ENCODE measurements around the gene CATSPER4. TPM values are rescaled to one million over a fixed set of nuclear protein-coding genes. Genes with fewer than 3 reads are reported as not detected.

The CATSPER4 gene
- total RNA-seq, 6 donors from 2014 or later, result not detected

GRCh38 chr1:26234644-26235370 lies 44.4 kb downstream of the CATSPER4 start:
- Histone ChIP-seq H3K9me3 (no peaks in the 10 kb centered on the region), H3K27ac (peak overlapping the region; percentile 79 to 95 (median 90)), H3K4me3 (peak overlapping the region; percentile 66 to 84 (median 74)), H3K27me3 (no peaks in the 10 kb centered on the region), H3K36me3 (no peaks in the 10 kb centered on the region), H3K4me1 (peaks cover 4 to 9% (median 6%) of the 10 kb centered on the region in 4 donors)
- WGBS, 2 donors, result 3 to 7% methylated on average over 30 of the region's 30 CpGs
- no peak for TF ChIP-seq EP300 (IDR thresholded peaks at IDR 0.05)
- TF ChIP-seq POLR2A (IDR thresholded peaks at IDR 0.05), result no peak
- TF ChIP-seq POLR2AphosphoS5 (IDR thresholded peaks at IDR 0.05), result no peak
- no peak for TF ChIP-seq CTCF (IDR thresholded peaks at IDR 0.05)
- ATAC-seq (ENCODE audit: low FRiP score in 2 of 2) (no peak), DNase-seq (peak in 1 of 2 donors; percentile 25)

DNA sequence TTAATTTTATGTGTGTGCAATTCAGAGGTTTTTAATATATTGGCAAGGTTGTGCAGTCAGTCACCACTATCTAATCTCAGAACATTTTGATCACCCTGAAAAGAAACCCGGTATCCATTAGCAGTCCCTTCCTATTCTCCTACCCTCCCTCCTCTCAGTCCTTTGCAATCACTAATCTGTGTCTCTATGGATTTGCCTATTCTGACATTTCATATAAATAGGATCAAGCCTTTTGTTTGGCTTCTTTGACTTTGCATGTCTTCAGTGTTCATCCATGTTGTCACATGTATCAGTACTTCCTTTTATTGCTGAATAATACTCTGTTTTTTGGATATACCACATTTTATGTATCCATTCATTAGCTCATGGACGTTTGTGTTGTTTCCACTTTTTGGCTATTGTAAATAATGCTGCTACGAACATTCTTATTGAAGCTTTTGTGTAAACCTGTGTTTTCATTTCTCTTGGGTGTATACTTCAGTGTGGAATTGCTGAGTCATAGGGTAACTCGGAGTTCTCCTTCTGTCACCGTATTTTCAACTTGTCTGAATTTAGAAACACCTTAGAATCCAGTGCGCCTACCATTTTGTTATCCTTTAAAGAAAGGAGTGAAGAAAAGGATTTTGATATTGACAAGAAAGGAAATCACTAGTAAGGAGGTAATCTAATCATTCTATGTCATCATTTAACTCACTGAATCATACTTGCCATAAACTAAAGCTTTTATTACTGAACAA lies 47.0 kb downstream of the CATSPER4 start:
- no peak for ATAC-seq (ENCODE audit: low FRiP score in 2 of 2)
- peaks cover 4 to 9% (median 6%) of the 10 kb centered on the region in 4 donors for H3K4me1 ChIP-seq
- no peak overlapping the region for H3K4me3 ChIP-seq
- no peaks in the 10 kb centered on the region for H3K9me3 ChIP-seq
- H3K27me3 ChIP-seq, result no peaks in the 10 kb centered on the region
- no peak overlapping the region for H3K27ac ChIP-seq
- TF ChIP-seq POLR2AphosphoS5 (IDR thresholded peaks at IDR 0.05), result no peak
- TF ChIP-seq EP300 (IDR thresholded peaks at IDR 0.05), result no peak
- TF ChIP-seq CTCF (IDR thresholded peaks at IDR 0.05), result no peak
- TF ChIP-seq POLR2A (IDR thresholded peaks at IDR 0.05), result no peak
- DNase-seq, result no peak
- WGBS, 2 donors, result 63 to 65% methylated on average over 6 of the region's 6 CpGs
- H3K36me3 ChIP-seq, result no peaks in the 10 kb centered on the region

GRCh38 chr1:26239936-26240335 lies 49.5 kb downstream of the CATSPER4 start:
- 93 to 96% methylated on average over 4 of the region's 4 CpGs for WGBS, 2 donors
- TF ChIP-seq EP300 (IDR thresholded peaks at IDR 0.05), result no peak
- no peak for TF ChIP-seq POLR2AphosphoS5 (IDR thresholded peaks at IDR 0.05)
- no peak for TF ChIP-seq POLR2A (IDR thresholded peaks at IDR 0.05)
- TF ChIP-seq CTCF (IDR thresholded peaks at IDR 0.05), result no peak

More at GRCh38 chr1:26239936-26240335, 49.5 kb downstream of the CATSPER4 start:
- Histone ChIP-seq H3K4me3 (no peak overlapping the region), H3K27me3 (no peaks in the 10 kb centered on the region), H3K4me1 (peaks cover 0 to 7% (median 4%) of the 10 kb centered on the region in 4 donors), H3K27ac (no peak overlapping the region), H3K9me3 (no peaks in the 10 kb centered on the region), H3K36me3 (peaks cover 0 to 10% (median 5%) of the 10 kb centered on the region in 4 donors)
- no peak for ATAC-seq (ENCODE audit: low FRiP score in 2 of 2)
- no peak for DNase-seq

Other genes with a start within 250 kb of the CATSPER4 start
- gene PAFAH2, start 192.5 kb upstream of the CATSPER4 start, total RNA-seq, result 10 to 100 TPM; 12.6 to 20.1 (median 15.1) TPM
- gene EXTL1, start 168.8 kb upstream of the CATSPER4 start, total RNA-seq, result under 1 TPM in 3 of 6 donors, not detected in 3; under 0.01 to 0.24 (median 0.20) TPM
- under 1 TPM in 3 of 6 donors, not detected in 3; 0.09 to 0.27 (median 0.15) TPM for gene SLC30A2, start 144.5 kb upstream of the CATSPER4 start, total RNA-seq
- gene TRIM63, start 123.0 kb upstream of the CATSPER4 start, total RNA-seq, result under 1 TPM in 3 of 6 donors, not detected in 3; 0.26 to 0.61 (median 0.34) TPM
- gene PDIK1L, start 78.8 kb upstream of the CATSPER4 start, total RNA-seq, result 10 to 100 TPM in 2 of 6 donors, 1 to 10 TPM in 4; 1.7 to 12.0 (median 8.8) TPM
- gene FAM110D, start 31.5 kb upstream of the CATSPER4 start, total RNA-seq, result 1 to 10 TPM; 1.0 to 6.7 (median 4.7) TPM
- gene C1orf232, start 21.6 kb upstream of the CATSPER4 start, total RNA-seq, result not detected
- 10 to 100 TPM in 5 of 6 donors, 1 to 10 TPM in 1; 9.8 to 46.5 (median 29.2) TPM for gene ZNF593, start 20.7 kb upstream of the CATSPER4 start, total RNA-seq
- gene ZNF593OS, start 18.8 kb upstream of the CATSPER4 start, total RNA-seq, result not detected
- gene CNKSR1, start 13.1 kb upstream of the CATSPER4 start, total RNA-seq, result 10 to 100 TPM; 20.4 to 98.5 (median 43.1) TPM
- 10 to 100 TPM; 10.1 to 16.8 (median 10.7) TPM for gene CEP85, start 43.6 kb downstream of the CATSPER4 start, total RNA-seq
- 100 to 1,000 TPM in 4 of 6 donors, 10 to 100 TPM in 2; 39.1 to 271 (median 156) TPM for gene SH3BGRL3, start 89.5 kb downstream of the CATSPER4 start, total RNA-seq
- gene UBXN11, start 116.0 kb downstream of the CATSPER4 start, total RNA-seq, result 100 to 1,000 TPM in 2 of 6 donors, 10 to 100 TPM in 4; 25.7 to 194 (median 62.5) TPM
- gene CD52, start 127.4 kb downstream of the CATSPER4 start, total RNA-seq, result 100 to 1,000 TPM in 5 of 6 donors, 10 to 100 TPM in 1; 74.4 to 437 (median 172) TPM
- 10 to 100 TPM in 3 of 6 donors, 1 to 10 TPM in 2, under 1 TPM in 1; 0.59 to 25.2 (median 11.1) TPM for gene CRYBG2, start 163.5 kb downstream of the CATSPER4 start, total RNA-seq
- 1 to 10 TPM in 2 of 6 donors, under 1 TPM in 3, not detected in 1; 0.30 to 1.3 (median 0.72) TPM for gene ZNF683, start 182.1 kb downstream of the CATSPER4 start, total RNA-seq
- gene LIN28A, start 220.2 kb downstream of the CATSPER4 start, total RNA-seq, result 1 to 10 TPM in 2 of 6 donors, not detected in 4; 1.2 to 1.4 TPM
- gene DHDDS, start 241.7 kb downstream of the CATSPER4 start, total RNA-seq, result 10 to 100 TPM; 25.6 to 53.0 (median 39.4) TPM

Data from upper lobe of left lung (tissue), 6 donors.